H1 (cell line): ENCODE measurements around the gene CAMTA1. TPM values are rescaled to one million over a fixed set of nuclear protein-coding genes. Genes with fewer than 3 reads are reported as not detected.

Source experiments
- CTCF ChIA-PET: fragments of 300-600 bp; sonication (Branson Sonifier 250); formaldehyde crosslinking; loops from one replicate; lab custom pipeline; 2021; ENCODE audit not compliant: partially characterized antibody; lab: Charles Lee
- POLR2A ChIA-PET: fragments of 300-600 bp; sonication (Branson Sonifier 250); formaldehyde crosslinking; loops from one replicate; lab custom pipeline; 2021; ENCODE audit warnings: inconsistent platforms; ENCODE audit not compliant: partially characterized antibody; lab: Charles Lee
- DNase-seq, 2 experiments: peaks; one replicate each; pipeline versions ENCODE4 v3.0.0 to v3.0.0-alpha.2; 2010 to 2022; ENCODE audit warnings: low spot score in 2 of 2, low read depth in 1 of 2, mixed read lengths in 1 of 2
- FAIRE-seq: peaks from 2 replicates; lab custom pipeline; 2011; peaks lifted over from hg19 to GRCh38; lab: Jason Lieb, UNC
- H2AFZ ChIP-seq: 2 replicates; pipeline ENCODE4 v1.8.1; 2012; ENCODE audit warnings: low read length, inconsistent platforms
- H2AK5ac ChIP-seq: 2 replicates; pipeline ENCODE4 v1.6.1; 2013; ENCODE audit warnings: low read depth, low read length
- H2BK120ac ChIP-seq: replicated peaks from 2 replicates; pipeline ENCODE3; 2013; ENCODE audit warnings: low read depth, low read length, inconsistent platforms
- H2BK12ac ChIP-seq: 2 replicates; pipeline ENCODE4 v1.6.1; 2013; ENCODE audit warnings: low read depth, low read length
- H2BK15ac ChIP-seq: 2 replicates; pipeline ENCODE4 v1.6.1; 2013; ENCODE audit warnings: low read length
- H2BK20ac ChIP-seq: 2 replicates; pipeline ENCODE4 v1.6.1; 2013; ENCODE audit warnings: low read length
- H2BK5ac ChIP-seq: 2 replicates; pipeline ENCODE4 v1.6.1; 2013; ENCODE audit warnings: low read depth, low read length
- H3K14ac ChIP-seq: 2 replicates; pipeline ENCODE4 v1.6.1; 2013; ENCODE audit warnings: inconsistent platforms; ENCODE audit not compliant: insufficient read length
- H3K18ac ChIP-seq: 2 replicates; pipeline ENCODE4 v1.6.1; 2013; ENCODE audit warnings: low read length; ENCODE audit errors: extremely low read depth
- H3K23ac ChIP-seq: 2 replicates; pipeline ENCODE4 v1.6.1; 2013; ENCODE audit warnings: inconsistent platforms; ENCODE audit not compliant: insufficient read length
- H3K23me2 ChIP-seq: 2 replicates; pipeline ENCODE4 v1.6.1; 2013; ENCODE audit warnings: low read depth, low read length
- H3K27ac ChIP-seq: 2 replicates; pipeline ENCODE4 v1.6.1; 2011; ENCODE audit warnings: low read depth, low read length, inconsistent platforms
- H3K27me3 ChIP-seq, 4 experiments: replicated peaks in 1 of 4; 1 replicate in 1 of 4; 2 replicates in 3 of 4; pipeline versions ENCODE4 v1.6.1 to v1.8.1; 2011 to 2013; ENCODE audit warnings: low read length in 3 of 4, mild to moderate bottlenecking in 3 of 4, inconsistent platforms in 2 of 4, mixed read lengths in 2 of 4, moderate library complexity in 1 of 4; ENCODE audit not compliant: control insufficient read depth in 3 of 4, insufficient read depth in 3 of 4; ENCODE audit errors: extremely low read depth in 1 of 4
- H3K36me3 ChIP-seq, 4 experiments: 2 replicates each; pipeline versions ENCODE4 v1.6.1 to v1.8.1; 2011 to 2013; ENCODE audit warnings: mild to moderate bottlenecking in 4 of 4, low read length in 3 of 4, moderate library complexity in 2 of 4, control low read depth in 1 of 4, inconsistent platforms in 1 of 4; ENCODE audit not compliant: insufficient read depth in 4 of 4, control insufficient read depth in 2 of 4
- H3K4ac ChIP-seq: replicated peaks from 2 replicates; pipeline ENCODE3; 2013; ENCODE audit warnings: low read length, low read depth, mixed read lengths, inconsistent platforms; ENCODE audit not compliant: insufficient read length
- H3K4me1 ChIP-seq, 4 experiments: replicated peaks in 1 of 4; 1 replicate in 1 of 4; 2 replicates in 3 of 4; pipeline versions ENCODE4 v1.6.1 to v1.8.1; 2011 to 2013; ENCODE audit warnings: low read length in 3 of 4, inconsistent platforms in 2 of 4, mixed read lengths in 1 of 4; ENCODE audit not compliant: insufficient read depth in 4 of 4, control insufficient read depth in 3 of 4
- H3K4me2 ChIP-seq, 2 experiments: 2 replicates each; pipeline versions ENCODE4 v1.6.1 to v1.8.1; 2011 to 2013; ENCODE audit warnings: low read depth in 2 of 2, low read length in 2 of 2, control low read depth in 1 of 2, inconsistent platforms in 1 of 2, mild to moderate bottlenecking in 1 of 2; ENCODE audit not compliant: insufficient read depth in 1 of 2
- H3K4me3 ChIP-seq, 4 experiments: fragments of 200-600, 300-600 bp in 1 of 4; sonication (generic), shearing (Covaris generic), sonication (Bioruptor Twin) in 1 of 4; 2 replicates each; pipeline versions ENCODE4 v1.5.1 to v1.8.1; 2011 to 2016; ENCODE audit warnings: low read length in 4 of 4, low read depth in 3 of 4, control low read depth in 2 of 4, inconsistent platforms in 2 of 4, mild to moderate bottlenecking in 2 of 4, mixed read lengths in 1 of 4, moderate library complexity in 1 of 4; ENCODE audit not compliant: insufficient read depth in 2 of 4; ENCODE audit errors: extremely low read depth in 1 of 4
- H3K56ac ChIP-seq: replicated peaks from 2 replicates; pipeline ENCODE3; 2013; ENCODE audit warnings: low read depth, mild to moderate bottlenecking, mixed read lengths, low read length, inconsistent platforms; ENCODE audit not compliant: insufficient read length
- H3K79me1 ChIP-seq: 2 replicates; pipeline ENCODE4 v1.6.1; 2013; ENCODE audit warnings: low read depth, low read length, control low read depth
- H3K79me2 ChIP-seq, 2 experiments: 2 replicates each; pipeline versions ENCODE4 v1.6.1 to v1.8.1; 2012 to 2013; ENCODE audit warnings: low read length in 2 of 2, mild to moderate bottlenecking in 2 of 2, inconsistent platforms in 1 of 2; ENCODE audit not compliant: insufficient read depth in 2 of 2, control insufficient read depth in 1 of 2
- H3K9ac ChIP-seq, 4 experiments: replicated peaks in 1 of 4; 1 replicate in 1 of 4; 2 replicates in 3 of 4; pipeline versions ENCODE4 v1.6.1 to v1.8.1; 2011 to 2013; ENCODE audit warnings: low read depth in 3 of 4, low read length in 3 of 4, control low read depth in 2 of 4, mild to moderate bottlenecking in 2 of 4, moderate library complexity in 2 of 4, inconsistent platforms in 1 of 4; ENCODE audit errors: extremely low read depth in 1 of 4
- H3K9me3 ChIP-seq, 2 experiments: 2 replicates each; pipeline versions ENCODE4 v1.6.1 to v1.8.1; 2012 to 2013; ENCODE audit warnings: mild to moderate bottlenecking in 2 of 2, moderate library complexity in 2 of 2, control low read depth in 1 of 2, inconsistent platforms in 1 of 2, low read depth in 1 of 2, low read length in 1 of 2, mixed read lengths in 1 of 2; ENCODE audit not compliant: insufficient read depth in 2 of 2
- H4K20me1 ChIP-seq, 2 experiments: replicated peaks in 1 of 2; 2 replicates each; pipeline versions ENCODE3 to v1.8.1; 2011 to 2013; ENCODE audit warnings: inconsistent platforms in 2 of 2, low read length in 2 of 2, mild to moderate bottlenecking in 1 of 2; ENCODE audit not compliant: insufficient read depth in 2 of 2, control insufficient read depth in 1 of 2
- H4K5ac ChIP-seq: 2 replicates; pipeline ENCODE4 v1.6.1; 2013; ENCODE audit warnings: low read length, low read depth, mixed read lengths, inconsistent platforms; ENCODE audit not compliant: insufficient read length
- H4K8ac ChIP-seq: 2 replicates; pipeline ENCODE4 v1.8.0; 2013; ENCODE audit warnings: mild to moderate bottlenecking, moderate library complexity, low read length, inconsistent platforms; ENCODE audit not compliant: insufficient read depth; ENCODE audit errors: extremely low read depth
- H4K91ac ChIP-seq: replicated peaks from 2 replicates; pipeline ENCODE3; 2013; ENCODE audit warnings: low read length, mixed read lengths, inconsistent platforms; ENCODE audit not compliant: insufficient read length
- CEBPB ChIP-seq: IDR thresholded peaks from 2 replicates; pipeline ENCODE4 v1.6.1; 2012; ENCODE audit warnings: low read depth, low read length
- KDM1A ChIP-seq: fragments of 200-600, 300-600 bp; sonication (generic); IDR thresholded peaks from 2 replicates; pipeline ENCODE4 v1.7.1; 2016; ENCODE audit warnings: mild to moderate bottlenecking, low read length, borderline replicate concordance
- KDM5A ChIP-seq: fragments of 200-600 bp; IDR thresholded peaks from 2 replicates; pipeline ENCODE4 v1.7.1; 2012; ENCODE audit warnings: mild to moderate bottlenecking, low read length, inconsistent platforms, mixed read lengths
- RBBP5 ChIP-seq: IDR thresholded peaks from 2 replicates; pipeline ENCODE4 v1.7.1; 2012; ENCODE audit warnings: low read depth, mild to moderate bottlenecking, inconsistent platforms, low read length, moderate library complexity, borderline replicate concordance
- RXRA ChIP-seq: IDR thresholded peaks from 2 replicates; pipeline ENCODE4 v1.6.1; 2011; ENCODE audit warnings: low read depth, mild to moderate bottlenecking, low read length, moderate library complexity; ENCODE audit not compliant: insufficient read depth
- WGBS, 2 experiments: shearing (Covaris generic) in 1 of 2; methylation state at CpG; one replicate each; pipeline versions ENCODE4 v1.1.6 to v1.1.7; 2013 to 2015; ENCODE audit warnings: low lambda C conversion rate in 2 of 2, mixed read lengths in 2 of 2, inconsistent platforms in 1 of 2, low coverage in 1 of 2, missing lambda C conversion rate in 1 of 2; ENCODE audit not compliant: insufficient replicate concordance in 2 of 2, insufficient coverage in 1 of 2, insufficient read length in 1 of 2; ENCODE audit errors: extremely low coverage in 1 of 2, missing lambda C conversion rate in 1 of 2; 5-methylcytosine and 5-hydroxymethylcytosine counted together
- polyA plus RNA-seq, 7 experiments: library from polyadenylated mRNA; depleted of rRNA in 3 of 7; stranded (reverse) in 5 of 7; unstranded in 2 of 7; fragments of >200 nt in 5 of 7; fragments of 200-250 nt in 2 of 7; gene quantifications; 1 replicate in 5 of 7; 2 replicates in 1 of 7; 4 replicates in 1 of 7; pipeline versions ENCODE4 v1.2.1 to v1.2.3, GENCODE V29; 2011 to 2013; ENCODE audit warnings: missing spikeins in 2 of 7, mixed read lengths in 2 of 7
- total RNA-seq: library from RNA; stranded (reverse); fragmentation: NEBNext Ultra II Directional; extraction: Animal tissue kit (Norgen Biotek cat#: 25700); gene quantifications from 2 replicates; pipeline ENCODE4 v1.2.1, GENCODE V29; 2021

Gene CAMTA1
- total and polyA plus RNA-seq, 2 of the 8 experiments (the other 6 are each of a cell fraction or from before 2014, with no cell fraction given), result 65.0 to 119 TPM

- Histone ChIP-seq H3K23ac (no peak overlapping the region), H3K9me3 (no peaks in the 10 kb centered on the region), H2BK20ac (no peak overlapping the region), H3K27ac (no peak overlapping the region), H3K4me1 (peaks cover 0 to 4% (median 2%) of the 10 kb centered on the region in 4 experiments; a peak in 3 of 7 replicates), H4K20me1 (peaks cover 0 to 5% of the 10 kb centered on the region in 2 experiments), H4K91ac (no peak overlapping the region), H3K27me3 (no peaks in the 10 kb centered on the region), H3K4ac (no peak overlapping the region), H3K14ac (no peak overlapping the region), H4K8ac (no peak overlapping the region), H3K18ac (no peak overlapping the region), H2AFZ (no peak overlapping the region), H2BK12ac (no peak overlapping the region), H2AK5ac (no peak overlapping the region), H3K23me2 (no peaks in the 10 kb centered on the region), H3K4me2 (no peak overlapping the region), H3K79me2 (peaks cover 0 to 49% of the 10 kb centered on the region in 2 experiments; a peak in 3 of 4 replicates), H3K56ac (no peak overlapping the region), H4K5ac (no peak overlapping the region), H2BK15ac (no peak overlapping the region), H3K9ac (no peak overlapping the region), H3K36me3 (peaks cover 0 to under 1% (median 0%) of the 10 kb centered on the region in 4 experiments; a peak in 3 of 8 replicates), H2BK5ac (no peak overlapping the region), H2BK120ac (no peak overlapping the region), H3K4me3 (no peak overlapping the region), H3K79me1 (peaks cover 4% of the 10 kb centered on the region; the same call in 1 of the 2 replicates)
- TF ChIP-seq CEBPB (no peak), KDM5A (no peak), RBBP5 (no peak), KDM1A (no peak), RXRA (no peak)
- whole genome bisulfite sequencing, 2 experiments, result 87% methylated on average over 6 of the region's 6 CpGs; no CpG with 5 or more reads in 1 of the 2 experiments
- FAIRE-seq, result no peak
- POLR2A ChIA-PET, result no interaction called here
- CTCF ChIA-PET, result no interaction called here
- no peak for DNase-seq
Measured at GRCh38 chr1:6860401-6860800, 75.1 kb downstream of the CAMTA1 start.
